GM19463 (cell line): ENCODE results near the gene AFG3L2.
"Not testable (repeated sequence)": the region's sequence is repeated elsewhere in the genome, so short reads cannot be mapped to it uniquely, and the experiment has no call there.

Experiments used
- ATAC-seq: cut with Tn5 transposase; IDR thresholded peaks from one replicate; pipeline ENCODE4 v1.9.1; 2021; ENCODE audit warnings: mild to moderate bottlenecking, moderate library complexity; ENCODE audit not compliant: unreplicated experiment

The AFG3L2 gene

DNA sequence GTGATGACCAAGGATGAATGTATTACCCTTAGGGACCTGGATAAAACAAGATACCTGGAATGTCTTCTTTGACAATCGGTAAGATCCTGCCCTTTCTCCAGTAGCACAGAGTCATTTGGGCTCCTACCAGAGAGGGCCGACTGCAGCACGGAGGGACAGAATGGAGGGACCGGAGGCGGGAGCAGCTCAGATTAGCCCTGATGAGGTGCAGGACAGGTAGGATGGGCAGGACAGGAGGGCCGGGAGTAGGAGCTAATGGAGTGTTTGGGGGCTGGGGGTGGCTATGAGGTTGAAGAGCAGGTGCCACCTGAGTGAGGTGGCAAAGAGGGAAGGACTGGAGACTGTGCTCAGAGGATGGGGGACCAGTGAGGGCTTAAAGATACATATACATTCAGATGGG is 20.8 kb upstream of the AFG3L2 start:
- ATAC-seq, result no peak

DNA sequence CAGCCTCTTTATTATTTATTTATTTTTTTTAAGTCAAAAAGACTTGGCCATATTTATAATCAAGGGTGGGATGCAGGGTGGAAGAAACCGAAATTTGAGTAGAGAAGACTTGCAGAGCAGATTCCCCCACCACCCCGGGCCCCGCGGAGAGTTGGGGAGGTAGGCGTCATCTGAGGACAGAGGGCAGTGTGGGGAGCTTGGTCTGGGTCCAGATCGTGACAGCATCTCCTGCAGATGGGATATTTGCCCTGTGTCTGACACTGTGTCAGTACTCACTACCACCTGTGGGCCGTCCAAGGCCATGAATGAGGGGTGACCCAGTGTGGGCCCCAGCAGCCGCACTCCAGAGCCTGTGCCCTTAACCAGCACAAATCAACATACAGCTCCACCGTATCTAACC is 20.2 kb upstream of the AFG3L2 start:
- no peak for ATAC-seq

DNA sequence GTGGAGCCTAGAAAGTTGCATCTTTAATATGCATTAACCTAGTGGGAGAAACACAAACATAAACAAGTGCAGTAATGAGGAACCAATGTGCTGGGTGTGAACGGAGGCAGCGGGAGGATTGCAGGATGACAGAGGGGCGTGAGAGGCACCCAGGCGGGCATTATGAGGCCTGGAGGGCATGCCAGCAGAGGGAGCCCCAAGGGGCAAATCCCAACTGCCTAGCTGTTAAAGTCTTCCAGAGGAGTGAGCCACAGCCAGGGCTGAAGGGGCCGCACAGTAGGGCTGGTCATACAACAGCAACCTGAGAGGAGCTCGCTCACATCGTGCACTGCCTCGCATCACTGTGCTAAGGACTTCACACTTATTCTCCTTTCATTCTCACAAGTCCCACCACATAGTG is 17.4 kb upstream of the AFG3L2 start:
- no peak for ATAC-seq

DNA sequence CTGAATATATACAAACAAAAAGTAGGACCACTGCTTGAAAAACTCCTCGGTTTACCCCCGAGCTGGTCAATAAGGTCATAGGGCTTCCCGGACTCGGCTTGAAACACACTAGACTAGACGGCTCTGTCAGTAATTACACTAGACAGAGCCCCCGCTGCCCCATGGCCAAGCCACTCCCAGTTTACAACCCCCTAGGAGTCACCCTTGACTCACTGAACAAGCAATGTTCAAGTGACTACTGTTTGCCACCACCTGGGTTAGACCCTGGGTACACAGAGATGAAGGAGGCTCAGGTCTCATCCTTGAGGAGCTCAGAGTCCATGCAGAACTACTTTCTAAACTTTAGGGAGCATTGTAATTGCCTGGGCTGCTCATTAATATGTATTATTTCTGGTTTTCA is 17.0 kb upstream of the AFG3L2 start:
- ATAC-seq, result no peak

DNA sequence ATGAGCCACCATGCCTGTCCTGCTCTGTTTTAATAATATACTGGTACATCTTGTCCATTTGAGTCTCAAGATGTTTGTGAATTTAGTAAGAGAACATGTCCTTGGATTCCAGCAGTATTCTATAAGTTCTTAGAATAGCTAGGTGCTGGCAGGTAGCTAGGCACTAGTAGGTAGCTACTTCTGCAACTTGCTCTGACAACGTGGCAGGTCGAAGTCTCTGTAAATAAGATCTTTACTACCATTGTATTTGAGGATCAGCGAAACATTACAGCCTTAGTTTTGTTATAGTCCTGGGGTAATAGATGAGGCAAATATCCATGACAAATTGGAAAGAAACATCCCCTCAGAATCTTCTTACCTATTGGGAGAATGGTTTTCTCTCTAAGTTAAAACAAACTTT is 16.5 kb upstream of the AFG3L2 start:
- ATAC-seq, result no peak

DNA sequence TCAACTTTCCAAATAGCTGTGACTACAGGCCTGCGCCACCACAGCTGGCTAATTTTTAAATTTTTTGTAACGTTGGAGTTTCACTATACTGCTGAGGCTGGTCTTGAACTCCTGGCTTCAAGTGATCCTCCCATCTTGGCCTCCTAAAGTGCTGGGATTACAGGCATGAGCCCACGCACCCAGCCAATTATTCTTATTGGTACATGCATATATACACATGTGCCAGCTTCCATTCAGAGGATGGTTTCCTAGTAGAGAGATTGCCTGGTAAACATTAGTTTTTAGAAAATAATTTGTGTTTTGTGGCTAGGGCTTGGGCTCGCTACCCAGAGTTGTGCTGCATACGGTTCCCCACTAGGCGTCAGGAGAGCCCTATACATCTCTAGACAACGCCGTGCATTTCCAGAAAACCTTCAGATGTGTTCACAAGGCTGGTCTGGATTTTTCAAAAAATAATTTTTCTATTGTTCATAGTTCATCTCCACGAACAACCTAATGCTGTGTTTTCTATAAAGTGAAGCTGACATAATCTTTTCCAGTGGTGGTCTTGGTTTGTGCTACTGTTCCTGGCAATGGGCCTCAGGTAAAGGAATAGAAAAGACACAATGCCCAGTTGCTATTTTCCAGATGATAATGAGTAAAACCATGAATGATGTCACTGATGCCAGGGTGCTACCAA is 14.6 kb upstream of the AFG3L2 start:
- peak; percentile 65 for ATAC-seq

DNA sequence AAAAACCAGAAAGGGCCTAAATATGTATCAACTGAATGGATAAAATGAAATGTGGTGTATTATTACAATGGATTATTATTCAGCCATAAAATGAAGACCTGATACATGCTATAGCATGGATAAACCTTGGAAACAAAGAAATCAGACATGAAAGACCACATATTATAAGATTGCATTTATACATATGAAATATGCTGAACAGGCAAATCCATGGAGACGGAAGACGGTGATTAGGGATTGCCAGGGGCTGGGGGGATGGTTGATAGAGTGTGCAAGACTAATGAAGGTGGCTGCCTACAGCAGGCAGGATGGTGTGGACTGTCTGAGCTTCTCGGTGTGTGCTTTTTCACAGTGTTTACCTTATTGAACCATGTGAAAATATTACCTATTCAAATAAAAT is 11.4 kb upstream of the AFG3L2 start:
- no peak for ATAC-seq

DNA sequence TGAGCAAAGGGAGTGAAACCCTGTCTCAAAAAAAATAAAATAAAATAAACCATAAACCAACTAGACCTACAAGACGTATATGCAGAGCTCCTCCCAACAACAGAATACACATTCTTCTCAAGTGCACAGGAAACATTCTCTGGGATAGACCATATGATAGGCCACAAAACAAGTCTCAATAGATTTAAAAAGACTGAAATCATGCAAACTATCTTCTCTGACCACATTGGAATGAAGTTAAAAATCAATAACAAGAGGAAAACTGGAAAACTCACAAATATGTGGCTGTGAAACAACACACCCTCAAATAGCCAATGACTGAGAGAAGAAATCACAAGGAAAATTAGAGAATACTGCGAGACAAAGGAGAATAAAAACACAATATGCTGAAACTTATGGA is 7.2 kb upstream of the AFG3L2 start:
- ATAC-seq, result no peak

DNA sequence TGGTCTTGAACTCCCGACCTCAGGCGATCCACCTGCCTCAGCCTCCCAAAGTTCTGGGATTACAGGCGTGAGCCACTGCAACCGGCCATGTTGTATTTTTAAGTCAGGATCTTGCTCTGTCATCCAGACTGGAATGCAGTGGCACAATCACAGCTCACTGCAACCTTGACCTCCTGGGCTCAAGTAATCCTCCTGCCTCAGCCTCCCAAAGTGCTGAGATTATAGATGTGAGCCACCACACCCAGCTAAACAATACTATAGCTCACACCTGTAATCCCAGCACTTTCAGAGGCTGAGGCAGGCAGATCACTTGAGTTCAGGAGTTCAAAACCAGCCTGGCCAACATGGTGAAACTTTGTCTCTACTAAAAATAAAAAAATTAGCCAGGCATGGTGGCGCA is 6.7 kb upstream of the AFG3L2 start:
- ATAC-seq, result not testable (repeated sequence)

DNA sequence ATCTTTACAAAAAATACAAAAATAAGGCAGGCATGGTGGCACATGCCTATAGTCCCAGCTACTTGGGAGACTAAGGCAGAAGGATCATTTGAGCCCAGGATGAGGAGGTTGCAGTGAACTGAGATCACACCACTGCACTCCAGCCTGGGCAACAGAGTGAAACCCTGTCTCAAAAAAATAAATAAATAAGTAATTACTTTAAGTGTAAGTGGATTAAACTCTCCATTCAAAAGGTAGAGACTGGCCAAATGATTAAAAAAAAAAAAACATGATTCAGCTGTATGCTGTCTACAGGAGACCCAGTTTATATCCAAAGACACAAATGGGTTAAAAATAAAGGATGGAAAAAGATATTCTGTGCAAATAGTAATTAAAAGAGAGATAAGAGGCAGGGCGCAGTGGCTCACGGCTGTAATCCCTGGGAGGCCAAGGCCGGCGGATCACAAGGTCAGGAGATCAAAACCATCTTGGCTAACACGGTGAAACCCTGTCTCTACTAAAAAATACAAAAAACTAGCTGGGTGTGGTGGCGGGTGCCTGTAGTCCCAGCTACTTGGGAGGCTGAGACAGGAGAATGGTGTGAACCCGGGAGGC is 5.3 kb upstream of the AFG3L2 start:
- not testable (repeated sequence) for ATAC-seq

DNA sequence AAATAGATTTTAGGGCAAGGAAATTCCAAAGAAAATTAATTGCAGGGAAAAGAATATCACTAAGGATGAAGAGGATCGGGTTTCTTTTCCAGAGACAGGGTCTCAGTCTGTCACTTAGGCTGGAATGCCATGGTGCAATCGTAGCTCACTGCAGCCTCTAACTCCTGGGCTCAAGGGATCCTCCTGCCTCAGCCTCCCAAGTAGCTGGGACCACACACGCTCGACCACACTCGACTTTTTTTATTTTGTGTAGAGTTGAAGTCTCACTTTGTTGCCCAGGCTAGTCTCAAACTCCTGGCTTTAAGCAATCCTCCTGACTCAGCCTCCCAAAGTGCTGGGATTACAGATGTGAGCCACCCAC is 1.2 kb upstream of the AFG3L2 start:
- not testable (repeated sequence) for ATAC-seq

DNA sequence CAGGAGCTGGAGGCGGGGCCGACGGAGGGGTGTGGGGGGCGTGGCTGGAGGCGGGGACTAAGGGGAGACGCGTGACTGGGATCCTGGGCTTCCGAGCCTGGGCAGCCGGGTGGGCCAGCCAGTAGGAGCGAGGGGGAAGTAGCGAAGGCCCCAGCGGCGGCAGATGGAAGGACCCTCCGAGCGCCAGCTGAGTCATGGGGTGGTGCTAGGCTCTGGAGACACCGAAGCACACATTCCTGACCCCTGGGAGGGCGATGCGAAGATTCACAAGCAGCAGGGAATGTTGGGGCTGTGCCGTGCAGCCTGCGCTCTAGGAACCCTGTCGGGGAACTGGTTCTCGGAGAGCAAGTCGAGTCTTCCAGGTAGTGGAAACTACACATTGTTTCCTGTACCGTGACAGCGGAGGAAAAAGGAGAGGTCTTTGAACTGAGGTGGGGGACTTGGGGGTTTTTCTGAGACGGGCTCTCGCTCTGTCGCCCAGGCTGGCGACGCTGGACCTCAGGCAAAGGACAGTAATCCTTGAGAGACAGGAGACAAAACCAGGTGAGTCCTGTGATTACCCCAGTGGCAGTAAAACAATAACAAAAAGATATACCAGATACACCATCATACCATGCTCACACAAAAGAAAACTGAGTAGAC is 650 bp upstream of the AFG3L2 start:
- peak; percentile 52 for ATAC-seq

DNA sequence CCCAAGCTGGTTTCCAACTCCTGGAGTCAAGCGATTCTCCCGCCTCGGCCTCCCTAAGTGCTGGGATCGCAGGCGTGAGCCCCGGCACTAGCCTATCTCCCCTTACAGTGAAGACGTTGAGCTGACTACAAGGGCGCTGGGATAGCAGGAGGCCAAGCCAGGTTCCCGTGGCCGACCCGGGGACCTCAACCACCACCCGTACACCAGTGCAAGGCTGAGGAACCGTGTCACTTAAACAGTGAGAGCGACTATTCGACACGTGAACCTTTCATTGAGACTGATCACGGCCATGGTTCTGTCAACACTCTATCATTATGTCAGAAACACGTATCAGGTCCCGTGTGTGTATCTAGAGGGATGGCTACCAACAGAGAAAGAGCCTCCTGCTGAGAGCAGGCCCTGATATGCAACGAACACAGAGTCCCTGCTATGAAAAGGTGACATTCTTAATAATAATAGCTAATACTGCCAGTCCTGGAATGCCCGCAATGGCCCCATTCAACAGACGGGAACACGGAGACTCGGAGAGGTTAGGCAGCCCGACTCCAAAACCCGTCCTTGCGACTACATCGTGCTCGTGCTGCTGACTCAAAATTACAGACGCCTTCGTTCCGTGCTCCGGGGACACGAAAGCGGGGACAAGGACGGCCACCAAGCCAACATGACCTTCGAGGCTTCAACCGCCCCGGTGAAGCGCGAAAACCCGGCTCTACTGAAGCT is 833 bp downstream of the AFG3L2 start:
- no peak for ATAC-seq

DNA sequence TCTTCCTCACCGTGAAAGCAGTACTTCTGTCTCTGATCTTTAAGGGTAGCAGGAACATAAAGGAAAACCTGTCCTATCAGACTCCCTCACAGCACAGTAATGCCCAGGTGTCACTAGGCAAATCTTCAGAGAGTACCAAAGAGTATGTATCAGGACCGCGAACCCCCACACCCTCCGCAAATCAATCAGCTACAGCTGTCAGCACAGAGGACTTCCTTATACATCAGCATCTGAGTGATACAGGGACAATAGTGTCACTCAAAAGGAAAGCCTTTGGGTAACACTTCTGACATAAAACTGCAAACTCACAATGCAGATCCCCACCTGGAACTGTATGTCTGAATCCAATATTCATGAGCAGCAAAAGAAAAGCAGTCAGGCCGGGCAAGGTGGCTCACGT is 2.6 kb downstream of the AFG3L2 start:
- no peak for ATAC-seq

DNA sequence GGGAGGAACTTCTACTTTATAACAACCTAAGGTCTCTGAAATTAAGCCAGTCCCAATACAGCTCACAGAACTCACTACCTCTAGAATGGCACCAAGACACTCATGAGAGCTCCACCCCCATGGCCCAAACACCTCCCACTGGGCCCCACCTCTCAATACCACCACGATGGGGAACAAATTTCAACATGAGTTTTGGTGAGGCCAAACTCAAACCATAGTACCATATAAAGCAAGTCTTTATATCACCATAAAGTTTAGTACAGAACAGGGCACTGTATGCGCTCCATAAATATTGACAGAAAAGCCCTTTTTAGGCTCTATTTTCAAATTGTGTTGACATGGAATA is 3.3 kb downstream of the AFG3L2 start:
- ATAC-seq, result no peak

DNA sequence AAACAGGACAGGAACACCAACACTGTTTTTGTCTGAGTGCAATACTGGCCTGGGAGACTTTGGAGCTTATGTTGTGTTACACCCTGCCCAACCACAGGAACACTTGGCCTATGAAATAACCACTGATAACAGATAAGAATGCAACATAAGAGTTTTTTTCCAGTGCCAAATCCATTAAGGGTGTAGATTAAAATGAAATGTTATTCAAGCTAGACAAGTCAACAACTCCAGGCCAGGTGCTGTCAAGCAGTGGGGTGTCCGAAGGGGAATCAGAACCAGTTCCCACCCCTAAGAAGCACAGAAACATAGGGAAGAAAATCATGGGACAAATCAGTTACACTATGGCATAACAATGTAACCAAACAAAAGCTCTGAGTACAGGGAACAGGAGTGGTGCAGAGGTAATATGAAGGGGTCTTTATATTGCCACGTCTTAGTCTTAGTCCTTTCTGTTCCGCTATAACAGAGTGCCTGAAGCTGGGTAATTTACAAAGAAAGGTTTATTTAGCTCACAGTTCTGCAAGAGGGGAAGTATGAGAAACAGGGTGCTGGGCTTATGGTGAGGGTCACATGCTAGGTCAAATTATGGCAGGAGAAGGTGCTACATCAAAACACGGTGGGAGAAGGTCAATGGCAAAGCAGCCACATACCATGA is 3.8 kb downstream of the AFG3L2 start:
- no peak for ATAC-seq

DNA sequence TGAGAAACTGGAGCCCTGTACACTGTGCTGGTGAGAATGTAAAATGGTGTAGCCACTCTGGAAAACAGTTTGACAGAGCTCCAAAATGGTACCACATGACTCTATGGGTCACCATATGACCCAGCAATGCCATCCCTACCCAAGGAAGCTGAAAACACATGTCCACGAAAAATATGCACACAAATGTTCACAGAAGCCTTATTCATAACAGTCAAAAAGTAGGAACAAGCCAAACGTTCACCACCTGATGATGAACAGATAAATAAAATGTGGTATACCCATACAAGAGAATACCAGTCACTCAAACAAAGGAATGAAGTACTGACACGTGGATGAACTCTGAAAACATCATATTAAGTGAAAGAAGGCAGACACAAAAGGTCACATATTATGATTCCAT is 4.6 kb downstream of the AFG3L2 start:
- no peak for ATAC-seq

DNA sequence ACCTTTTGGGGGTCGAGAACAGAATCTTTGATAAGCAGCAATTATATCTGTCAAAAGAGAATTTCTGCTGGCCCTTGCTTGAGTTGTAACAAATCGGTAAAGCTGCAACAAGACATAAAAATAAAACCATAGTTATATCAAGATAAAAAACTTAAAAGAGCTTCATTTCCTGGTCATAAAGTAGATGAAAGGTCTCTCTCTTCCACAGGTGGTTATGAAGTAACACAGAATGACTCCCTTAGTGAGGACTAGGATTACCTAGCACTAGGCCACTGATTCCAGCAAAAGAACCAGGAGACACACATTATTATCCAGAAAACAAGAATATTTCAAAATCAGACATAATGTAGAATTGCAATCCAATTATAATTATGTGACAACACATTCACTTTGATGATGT is 5.4 kb downstream of the AFG3L2 start:
- no peak for ATAC-seq

DNA sequence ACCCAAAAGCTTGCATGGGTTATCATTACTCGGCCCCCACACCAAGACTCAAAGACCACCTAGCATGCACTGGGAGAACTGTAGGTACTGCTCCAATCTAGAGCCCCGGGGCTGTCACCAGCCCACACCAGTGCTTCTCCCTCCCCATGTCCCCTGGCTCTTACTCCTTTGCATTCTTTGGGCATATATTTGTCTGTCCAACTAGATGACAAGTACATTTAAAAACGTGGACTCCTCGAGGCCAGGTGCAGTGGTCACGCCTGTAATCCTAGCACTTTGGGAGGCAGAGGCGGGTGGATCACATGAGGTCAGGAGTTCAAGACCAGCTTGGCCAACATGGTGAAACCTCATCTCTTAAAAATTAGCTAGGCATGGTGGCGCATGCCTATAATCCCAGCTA is 7.8 kb downstream of the AFG3L2 start:
- no peak for ATAC-seq

DNA sequence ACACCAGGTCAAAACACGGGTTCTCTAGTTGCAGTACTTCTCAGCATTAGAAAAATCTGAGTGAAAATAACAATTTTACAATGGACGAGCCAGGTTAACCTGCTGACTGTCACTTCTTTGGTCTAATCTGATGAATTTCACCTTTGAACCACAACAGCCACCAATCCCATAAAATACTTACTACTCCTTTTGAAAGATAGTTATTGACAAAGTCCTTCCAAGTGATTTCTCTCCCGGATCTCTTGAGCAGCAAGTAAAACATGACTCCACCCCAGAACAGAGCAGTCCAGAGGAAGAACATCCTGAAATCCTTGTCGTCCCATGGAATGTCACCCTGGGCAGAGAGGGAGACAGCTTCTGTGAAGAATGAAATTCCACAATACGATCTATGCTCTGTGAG is 10.2 kb downstream of the AFG3L2 start:
- no peak for ATAC-seq

DNA sequence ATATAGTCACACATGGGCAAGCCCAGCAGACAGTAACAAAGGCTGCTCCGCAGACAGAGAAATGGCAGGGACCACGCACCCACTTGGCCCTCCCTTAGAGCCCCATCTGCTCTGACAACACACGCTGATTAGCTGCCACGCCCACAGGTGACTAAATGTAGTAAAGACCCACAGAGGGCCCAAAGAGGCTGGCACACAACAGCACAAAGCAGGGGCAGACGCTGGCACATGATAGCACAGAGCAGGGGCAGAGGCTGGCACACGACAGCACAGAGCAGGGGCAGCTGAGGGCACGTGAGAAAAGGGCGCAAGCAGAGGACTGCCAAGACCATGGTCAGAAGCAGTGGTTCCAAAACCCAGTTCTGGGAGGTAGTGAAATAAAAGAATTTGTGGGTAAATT is 10.6 kb downstream of the AFG3L2 start:
- ATAC-seq, result no peak
